ENCODE measurements around the gene HSPB8. TPM values are rescaled to one million over a fixed set of nuclear protein-coding genes. Genes with fewer than 3 reads are reported as not detected.

The HSPB8 gene, protein sequence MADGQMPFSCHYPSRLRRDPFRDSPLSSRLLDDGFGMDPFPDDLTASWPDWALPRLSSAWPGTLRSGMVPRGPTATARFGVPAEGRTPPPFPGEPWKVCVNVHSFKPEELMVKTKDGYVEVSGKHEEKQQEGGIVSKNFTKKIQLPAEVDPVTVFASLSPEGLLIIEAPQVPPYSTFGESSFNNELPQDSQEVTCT
- 1 to 10 TPM; 7.0 to 8.0 (median 7.5) TPM for polyA plus RNA-seq (ENCODE audit: insufficient read length in 3 of 3)

DNA sequence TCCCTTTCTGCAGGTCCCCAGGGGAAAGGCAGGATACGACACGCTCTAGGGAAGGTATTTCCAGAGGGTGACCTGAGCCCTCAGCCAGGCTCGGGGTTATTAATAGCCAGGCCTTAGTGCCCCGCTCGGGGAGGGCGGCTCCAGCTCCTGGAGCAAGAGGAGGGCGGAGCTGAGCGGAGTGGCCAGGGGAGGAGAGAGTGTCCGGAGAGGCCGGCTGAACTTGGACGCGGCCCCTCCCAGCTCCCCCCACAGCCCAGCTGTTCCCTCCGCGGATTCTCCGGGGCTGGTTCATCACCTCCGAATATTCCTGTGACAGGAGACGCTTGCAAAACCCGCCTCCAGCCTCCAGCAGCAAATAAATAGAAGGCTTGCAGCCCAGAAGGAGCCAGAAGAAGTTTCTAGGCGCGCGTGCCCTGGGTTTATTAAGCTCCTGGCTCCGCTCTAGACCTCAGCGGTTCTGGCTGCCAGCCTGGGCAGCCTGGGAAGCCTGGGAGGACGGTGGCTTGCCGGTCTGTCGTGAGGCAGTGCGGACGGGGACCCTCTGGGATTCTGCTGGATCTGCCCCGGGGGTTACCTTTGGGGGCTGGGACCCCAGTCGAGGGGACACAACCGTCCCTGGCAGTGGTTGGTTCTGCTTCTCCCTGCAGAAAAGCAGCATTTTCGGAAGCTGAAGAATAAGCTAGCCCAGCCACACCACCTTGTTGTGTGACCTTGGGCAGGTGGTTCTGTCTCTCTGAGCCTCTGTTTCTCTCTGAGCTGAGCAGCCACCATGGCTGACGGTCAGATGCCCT, at the start of gene HSPB8:
Gene HSPB8 (plus strand): TSS at position 388 of the 791 bp plus-strand sequence. CDS start 382 bp downstream, at position 770.
- peak in 1 of 3 donors; percentile 46 for DNase-seq (ENCODE audit: low read depth in 3 of 3, low spot score in 2 of 3)

DNA sequence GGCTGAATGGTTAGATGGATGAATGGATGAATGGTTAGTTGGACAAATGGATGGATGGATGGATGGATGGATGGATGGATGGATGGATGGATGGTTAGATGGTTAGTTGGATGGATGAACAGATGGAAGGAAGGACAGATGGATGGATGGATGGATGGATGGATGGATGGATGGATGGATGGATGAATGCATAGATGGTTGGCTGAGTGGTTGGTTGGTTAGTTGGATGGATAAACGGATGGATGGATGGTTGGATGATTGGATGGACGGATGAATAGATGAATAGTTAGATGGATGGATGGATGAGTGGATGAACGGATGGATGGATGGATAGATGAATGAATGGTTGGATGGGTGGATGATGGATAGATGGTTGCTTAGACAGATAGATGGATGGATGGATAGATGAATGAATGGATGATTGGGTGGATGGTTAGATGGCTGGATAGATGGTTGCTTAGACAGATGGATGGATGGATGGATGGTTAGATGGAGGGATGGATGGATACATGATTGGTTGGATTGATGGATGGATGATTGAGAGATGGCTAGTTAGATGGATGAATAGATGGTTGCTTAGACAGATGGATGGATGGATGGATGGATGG, 48.8 kb upstream of the HSPB8 start:
- DNase-seq (ENCODE audit: low read depth in 3 of 3, low spot score in 2 of 3): no peak

DNA sequence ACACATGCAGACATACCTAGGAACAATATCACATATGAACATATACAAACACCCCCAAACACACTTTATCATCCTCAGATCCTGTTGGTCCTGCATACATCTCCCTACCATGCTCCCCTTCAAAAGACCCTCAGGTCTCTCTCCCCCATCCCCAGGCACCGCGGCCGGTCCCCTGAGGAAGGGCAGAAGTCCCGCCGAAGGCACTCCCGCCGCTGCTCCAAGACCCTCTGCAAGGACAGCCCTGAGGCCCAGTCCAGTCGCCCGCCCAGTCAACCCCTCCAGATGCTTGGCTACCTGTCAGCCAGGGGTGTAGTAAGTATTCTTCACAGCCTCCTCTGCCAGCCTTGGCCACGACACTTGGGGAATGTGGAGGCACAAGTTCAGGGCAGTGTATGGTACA, 48.2 kb upstream of the HSPB8 start:
- DNase-seq (ENCODE audit: low read depth in 3 of 3, low spot score in 2 of 3): no peak

DNA sequence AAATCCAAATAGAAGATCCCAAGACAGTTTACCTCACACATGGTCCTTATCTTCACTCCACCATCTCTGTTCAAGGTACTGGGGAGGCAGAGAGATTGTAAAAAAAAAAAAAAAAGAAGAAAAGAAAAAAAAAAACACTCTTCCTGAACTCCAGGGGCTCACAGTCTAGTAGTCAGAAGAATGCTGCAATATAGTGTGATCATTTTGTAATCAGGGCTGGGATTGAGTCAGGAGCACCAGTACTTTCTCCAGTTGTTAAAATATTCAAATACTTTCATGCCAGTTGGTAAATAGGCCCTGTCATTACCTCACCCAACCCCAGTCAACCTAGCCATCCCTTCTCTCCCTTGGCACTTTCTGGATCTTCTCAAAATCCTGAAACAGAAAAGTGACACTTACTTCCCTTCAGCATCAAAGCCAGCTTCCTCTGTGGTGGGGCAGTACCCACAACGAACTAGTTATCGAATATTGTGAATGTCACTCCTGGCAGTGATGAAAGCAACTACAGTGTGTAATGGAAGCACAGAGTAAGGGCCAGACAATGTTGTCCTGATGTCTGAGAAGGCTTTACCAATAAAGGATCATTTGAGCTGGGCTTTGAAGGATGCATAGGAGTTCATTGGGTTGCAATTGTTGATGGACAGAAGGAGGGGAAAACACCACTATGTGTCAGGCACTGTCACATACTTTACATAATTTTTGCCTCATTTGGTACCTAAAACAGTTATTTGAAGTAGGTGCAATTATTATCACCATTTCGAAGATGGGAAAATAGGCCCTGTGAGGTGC, 44.3 kb upstream of the HSPB8 start:
- DNase-seq (ENCODE audit: low read depth in 3 of 3, low spot score in 2 of 3): no peak

DNA sequence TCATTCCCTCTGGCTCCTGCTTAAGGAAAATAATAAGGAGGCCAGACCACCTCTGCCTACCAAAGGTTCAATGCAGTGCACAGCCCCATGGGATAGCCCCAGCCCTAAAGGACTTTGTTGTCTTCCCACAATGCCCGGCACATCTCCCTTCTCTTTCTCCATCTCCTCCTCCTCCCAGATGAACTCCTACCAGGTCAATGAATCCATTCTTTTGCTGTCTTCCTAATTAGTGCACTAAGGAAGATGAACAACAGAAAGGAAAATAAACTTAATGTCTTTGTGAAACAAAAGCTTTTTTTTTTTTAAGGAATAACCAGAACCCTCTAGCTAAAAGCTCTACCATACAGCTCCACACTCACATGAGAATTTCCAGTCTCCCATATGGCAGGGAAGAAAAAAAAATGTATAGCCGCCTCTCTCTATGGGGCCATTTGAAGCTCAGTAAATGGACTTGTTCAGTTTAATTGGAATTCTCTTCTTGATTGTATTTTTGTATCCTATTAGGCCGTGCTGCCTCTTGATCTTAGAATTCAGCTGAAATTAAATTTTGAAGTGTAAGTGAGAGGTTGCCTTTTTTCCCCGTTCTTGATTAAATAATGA, 41.8 kb upstream of the HSPB8 start:
- DNase-seq (ENCODE audit: low read depth in 3 of 3, low spot score in 2 of 3): no peak

DNA sequence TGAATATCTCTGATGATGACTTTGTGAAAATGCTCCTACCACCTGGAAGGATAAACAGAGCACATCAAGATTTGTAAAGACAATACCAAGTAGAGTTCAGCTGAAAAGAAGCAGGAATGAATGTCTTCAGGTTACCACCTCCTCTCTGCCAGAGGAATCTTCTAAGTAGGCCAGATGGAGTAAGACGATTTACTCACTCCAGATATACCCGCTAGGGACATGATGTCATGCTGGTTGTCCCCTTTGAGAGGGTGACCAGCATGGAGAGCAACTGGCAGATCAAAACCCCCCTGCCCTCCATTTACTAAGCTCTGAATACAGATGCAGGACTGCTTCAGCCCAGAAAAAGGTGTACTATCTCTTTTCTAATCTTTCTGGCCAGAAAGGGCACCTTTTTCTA, 39.3 kb upstream of the HSPB8 start:
- no peak for DNase-seq (ENCODE audit: low read depth in 3 of 3, low spot score in 2 of 3)

DNA sequence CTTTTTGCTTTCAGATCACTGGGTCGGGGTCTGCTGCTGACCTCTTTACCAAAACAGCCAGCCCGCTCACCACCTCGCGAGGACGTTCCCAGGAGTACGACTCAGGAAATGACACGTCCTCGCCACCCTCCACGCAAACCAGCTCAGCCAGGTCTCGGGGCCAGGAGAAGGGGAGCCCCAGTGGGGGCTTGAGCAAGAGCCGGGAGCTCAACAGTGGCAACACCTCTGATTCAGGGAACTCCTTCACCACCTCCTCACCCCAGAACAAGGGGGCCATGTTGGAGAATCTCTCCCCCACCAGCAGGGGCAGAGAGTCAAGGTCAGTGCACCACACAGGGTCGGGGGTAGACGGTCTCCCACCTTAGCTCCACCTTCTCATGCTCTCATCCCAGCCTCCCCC, 33.4 kb upstream of the HSPB8 start:
- DNase-seq (ENCODE audit: low read depth in 3 of 3, low spot score in 2 of 3): no peak

DNA sequence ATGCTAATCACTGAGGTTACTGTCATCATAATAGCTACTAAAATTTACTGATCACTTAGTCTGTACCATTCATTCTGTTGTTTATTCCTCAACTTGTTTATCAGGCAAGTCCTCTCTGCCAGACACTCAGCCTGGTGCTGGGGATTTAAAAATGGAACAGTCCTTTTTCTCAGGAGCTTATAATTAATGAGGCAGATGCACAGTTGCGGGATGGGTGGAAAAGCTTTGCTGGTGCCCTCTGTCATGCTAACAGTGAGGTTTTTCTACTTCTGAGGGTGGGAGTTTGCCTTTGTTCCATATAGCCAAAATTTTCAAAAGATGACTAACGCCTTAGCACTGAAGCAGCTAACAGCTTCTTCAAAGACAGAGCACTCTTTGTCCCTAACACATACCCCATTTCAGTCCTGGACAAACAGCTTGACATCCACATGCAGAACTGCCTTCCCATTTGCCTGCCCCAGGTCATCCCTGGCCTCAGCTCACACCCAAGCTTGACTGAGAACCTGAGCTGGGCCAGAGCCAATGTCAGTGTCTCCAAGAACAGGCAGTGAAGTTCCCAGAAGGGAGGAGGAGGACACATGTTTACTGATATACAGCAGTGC, 30.8 kb upstream of the HSPB8 start:
- no peak for DNase-seq (ENCODE audit: low read depth in 3 of 3, low spot score in 2 of 3)

DNA sequence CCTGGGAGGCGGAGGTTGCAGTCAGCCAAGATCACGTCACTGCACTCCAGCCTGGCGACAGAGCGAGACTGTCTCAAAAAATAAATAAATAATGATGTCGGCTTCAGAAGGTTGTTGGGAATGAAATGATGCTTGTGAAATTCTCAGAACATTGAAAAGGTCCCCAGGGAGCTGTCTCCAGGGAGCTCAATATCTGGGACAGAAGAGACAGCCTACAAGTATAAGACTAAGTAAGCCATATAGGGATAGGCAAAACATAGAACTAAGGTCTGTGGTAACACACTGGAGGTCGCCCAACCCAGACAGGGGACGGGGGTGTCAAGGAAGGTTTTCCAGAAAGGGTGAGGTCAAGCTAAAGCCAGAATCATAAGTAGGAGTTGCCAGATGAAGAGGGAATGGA, 29.5 kb upstream of the HSPB8 start:
- no peak for DNase-seq (ENCODE audit: low read depth in 3 of 3, low spot score in 2 of 3)

DNA sequence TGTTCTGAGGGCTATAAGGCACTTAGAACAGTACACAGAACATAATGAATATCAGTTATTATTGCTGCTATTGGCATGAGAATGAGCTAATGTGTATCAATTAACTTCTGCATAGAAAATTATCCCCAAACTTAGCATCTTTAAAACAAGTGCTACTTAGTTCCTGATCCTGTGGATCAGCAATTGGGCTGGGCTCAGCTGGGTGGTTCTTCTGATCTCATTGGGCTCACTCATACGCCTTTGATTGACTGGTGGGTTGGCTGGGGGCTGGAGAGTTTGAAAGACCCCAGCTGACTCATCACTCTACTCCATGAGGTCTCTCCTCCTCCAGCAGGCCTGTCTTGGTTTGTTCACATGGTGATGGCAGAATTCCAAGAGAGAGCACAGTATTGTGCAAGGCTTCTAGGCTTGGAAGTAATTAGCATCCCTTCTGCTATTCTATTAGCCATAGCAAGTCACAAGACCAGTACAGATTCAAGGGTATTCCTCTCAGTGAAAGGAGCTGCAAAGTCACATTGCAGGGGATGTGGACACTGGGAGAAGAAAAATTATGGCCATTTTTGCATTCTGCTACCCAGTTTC, 27.2 kb upstream of the HSPB8 start:
- DNase-seq (ENCODE audit: low read depth in 3 of 3, low spot score in 2 of 3): no peak

DNA sequence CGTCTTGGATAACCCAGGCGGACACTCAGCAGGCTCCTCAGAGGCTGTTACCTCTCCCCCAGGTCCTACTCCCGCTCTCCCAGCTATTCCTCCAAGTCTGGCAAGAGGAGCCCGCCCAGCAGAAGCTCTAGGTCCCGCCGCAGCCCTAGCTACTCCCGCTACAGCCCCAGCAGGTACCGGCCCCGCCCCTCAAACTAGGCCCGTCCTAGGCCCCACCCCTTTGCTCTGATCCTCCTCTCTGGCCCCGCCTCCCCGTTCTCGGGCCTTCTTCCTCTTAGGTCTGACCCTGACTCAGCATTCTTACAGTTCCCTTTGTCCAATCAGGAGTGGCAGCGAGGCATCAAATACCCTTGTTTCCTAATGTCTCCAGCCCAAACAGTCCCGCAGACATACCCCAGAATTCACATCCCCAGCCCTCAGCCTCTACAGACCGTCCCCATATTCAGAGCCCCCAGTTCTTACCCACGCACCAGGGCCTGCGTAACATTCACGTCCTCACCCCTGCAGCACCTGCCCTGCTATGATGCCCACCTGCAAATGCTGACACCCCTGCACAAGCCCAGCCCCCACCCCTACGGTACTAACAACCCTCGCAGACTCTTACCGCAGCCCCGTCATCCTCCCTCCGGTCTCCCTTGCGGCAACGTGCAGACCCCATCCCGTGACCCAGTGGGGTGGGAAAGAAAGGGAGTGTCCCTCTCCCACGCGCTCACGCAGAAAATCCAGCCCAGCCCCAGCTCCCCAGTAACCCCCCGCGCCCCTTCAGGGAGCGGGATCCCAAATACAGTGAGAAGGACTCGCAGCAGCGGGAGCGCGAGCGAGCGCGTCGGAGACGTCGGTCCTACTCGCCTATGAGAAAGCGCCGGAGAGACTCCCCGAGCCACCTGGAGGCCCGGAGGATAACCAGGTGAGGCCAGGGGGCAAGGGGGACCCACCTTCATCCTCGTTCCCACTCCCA, 25.0 kb upstream of the HSPB8 start:
- no peak for DNase-seq (ENCODE audit: low read depth in 3 of 3, low spot score in 2 of 3)

DNA sequence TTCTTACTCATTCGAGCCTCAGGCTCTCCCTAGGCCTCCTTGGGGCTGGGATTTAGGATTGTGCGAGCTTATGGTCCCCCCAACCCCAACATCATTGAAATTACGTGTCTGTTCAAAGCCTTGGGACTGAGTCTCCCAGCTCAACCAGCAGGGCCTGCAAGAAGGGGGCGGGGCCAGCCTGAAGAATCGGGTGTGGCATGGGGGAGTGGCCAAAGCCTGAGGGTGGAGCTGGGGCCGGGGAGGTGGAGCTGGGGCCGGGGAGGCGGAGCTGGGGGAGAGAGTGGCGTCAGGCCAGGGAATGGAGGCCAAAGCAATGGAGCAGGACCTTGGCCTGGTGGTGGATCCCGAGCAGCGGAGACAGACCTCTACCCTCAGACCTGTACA, 24.3 kb upstream of the HSPB8 start:
- no peak for DNase-seq (ENCODE audit: low read depth in 3 of 3, low spot score in 2 of 3)

DNA sequence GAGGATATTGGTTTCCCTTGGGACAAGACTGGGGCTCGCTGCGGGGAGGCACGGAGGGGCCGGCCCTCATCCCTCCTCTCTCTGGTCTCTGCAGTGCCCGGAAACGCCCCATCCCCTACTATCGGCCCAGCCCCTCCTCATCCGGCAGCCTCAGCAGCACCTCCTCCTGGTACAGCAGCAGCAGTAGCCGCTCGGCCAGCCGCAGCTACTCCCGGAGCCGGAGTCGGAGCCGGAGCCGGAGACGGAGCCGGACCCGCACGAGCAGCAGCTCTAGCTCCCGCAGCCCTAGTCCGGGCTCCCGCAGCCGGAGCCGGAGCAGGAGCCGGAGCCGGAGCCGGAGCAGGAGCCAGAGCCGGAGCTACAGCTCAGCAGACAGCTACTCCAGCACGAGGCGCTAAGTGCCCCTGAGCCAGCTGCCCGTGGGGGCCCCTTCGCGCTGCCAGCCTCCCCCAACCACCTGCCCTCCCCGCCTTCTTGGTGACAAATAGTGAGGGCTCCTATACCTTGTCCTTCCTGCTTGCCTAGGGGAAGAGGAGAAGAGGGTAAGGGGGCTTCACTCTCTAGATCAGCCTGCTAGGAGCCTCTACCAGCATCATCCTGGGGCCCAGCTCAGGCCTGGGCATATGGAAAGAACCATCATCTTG, 22.2 kb upstream of the HSPB8 start:
- no peak for DNase-seq (ENCODE audit: low read depth in 3 of 3, low spot score in 2 of 3)

DNA sequence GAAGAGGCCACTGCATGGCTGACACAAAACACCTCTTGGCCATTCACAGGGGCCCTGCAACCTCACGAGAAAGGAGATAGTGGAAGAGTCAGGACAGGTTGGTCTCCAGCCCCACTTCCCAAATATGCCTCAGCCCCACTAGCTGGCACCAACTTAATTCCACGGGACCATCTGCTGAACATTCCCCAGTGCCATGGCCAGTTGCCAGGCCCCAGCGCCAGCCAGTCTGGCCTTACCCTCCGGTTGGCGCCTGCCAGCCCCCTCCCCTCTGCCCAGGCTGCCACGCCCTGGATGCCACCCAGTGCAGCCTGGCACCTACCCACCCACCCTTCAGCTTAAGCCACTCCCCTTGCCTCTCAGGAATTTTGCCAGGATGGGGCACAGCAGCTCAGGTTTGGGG, 21.2 kb upstream of the HSPB8 start:
- no peak for DNase-seq (ENCODE audit: low read depth in 3 of 3, low spot score in 2 of 3)

DNA sequence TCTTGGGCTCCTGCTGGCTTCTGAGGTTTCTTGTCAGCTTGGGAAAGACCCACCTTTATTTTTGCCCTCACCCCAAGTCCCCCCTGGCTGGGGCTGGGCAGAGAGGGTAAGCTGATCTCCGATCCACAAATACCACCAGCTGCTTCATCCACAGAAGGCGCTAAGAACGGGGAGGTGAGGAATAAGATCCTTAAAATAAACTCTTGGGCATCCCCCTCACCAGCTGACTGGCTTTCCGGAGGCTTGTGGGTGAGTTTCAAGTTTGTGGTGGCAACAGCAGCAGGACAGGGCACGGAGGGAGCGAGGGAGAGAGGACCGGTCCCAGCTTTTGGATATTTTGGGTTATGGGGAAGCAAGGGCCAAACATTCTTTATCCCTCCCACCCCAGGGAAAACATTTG, 20.8 kb upstream of the HSPB8 start:
- DNase-seq (ENCODE audit: low read depth in 3 of 3, low spot score in 2 of 3): no peak

DNA sequence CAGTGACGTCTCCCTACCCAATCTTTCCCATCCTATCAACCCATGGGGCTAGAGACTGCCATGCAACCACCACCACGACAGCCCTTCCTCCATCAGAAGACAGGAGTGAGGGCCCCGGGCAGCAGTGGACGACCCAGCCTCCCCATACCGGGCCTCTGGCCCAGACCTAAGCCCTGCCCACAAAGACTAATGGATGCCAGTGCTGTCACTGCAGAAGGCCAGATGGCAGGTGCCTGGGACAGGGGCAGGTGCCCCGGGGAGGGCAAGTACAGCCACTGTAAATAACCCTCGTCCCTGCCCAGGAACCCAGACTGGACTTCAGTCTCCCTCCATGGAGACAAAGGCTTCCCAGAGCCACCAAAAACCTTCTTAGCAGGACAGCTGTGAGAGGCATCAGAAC, 20.3 kb upstream of the HSPB8 start:
- DNase-seq (ENCODE audit: low read depth in 3 of 3, low spot score in 2 of 3): no peak

DNA sequence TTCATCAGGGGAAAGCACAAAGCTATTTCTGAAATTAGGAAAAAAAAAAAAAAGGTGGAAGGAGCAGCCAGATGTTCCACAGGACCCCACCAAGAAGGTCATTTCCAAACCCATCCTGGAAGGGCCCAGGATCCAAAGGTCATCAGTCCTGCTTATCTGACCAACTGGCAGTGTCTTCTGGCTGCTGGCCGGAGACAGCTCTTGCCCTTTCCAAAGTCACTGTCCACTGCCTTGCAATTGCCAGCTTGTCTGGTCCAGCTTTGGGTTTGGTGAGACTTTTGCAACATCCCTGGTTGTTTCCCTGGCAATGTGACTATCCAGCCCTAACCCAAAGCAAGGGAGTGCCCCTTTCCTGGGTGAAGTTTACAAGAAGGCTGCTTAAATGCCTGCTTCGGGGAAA, 18.9 kb upstream of the HSPB8 start:
- DNase-seq (ENCODE audit: low read depth in 3 of 3, low spot score in 2 of 3): no peak

DNA sequence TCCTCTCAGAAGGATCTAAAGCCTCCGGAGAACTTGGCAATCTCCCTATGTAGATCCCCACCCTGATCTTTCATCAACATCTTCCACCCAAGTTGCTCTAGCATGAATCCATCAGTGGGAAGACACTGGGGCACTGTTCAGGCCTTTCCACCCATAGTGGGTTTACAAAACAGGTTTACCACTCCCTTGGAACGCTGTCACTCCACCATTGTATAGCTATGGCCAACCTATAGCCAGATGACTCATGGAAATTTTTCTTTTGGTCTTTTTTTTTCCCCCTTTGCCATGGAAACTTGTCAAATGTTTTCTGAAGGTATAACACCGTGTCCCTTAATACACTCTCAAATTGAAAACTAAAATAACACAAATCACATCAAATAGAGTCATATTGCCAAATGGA, 10.8 kb upstream of the HSPB8 start:
- no peak for DNase-seq (ENCODE audit: low read depth in 3 of 3, low spot score in 2 of 3)
